Mesenchymal stem cell (in vitro differentiated cells and primary cell): ENCODE results near the gene OR2L8.
"Not testable (repeated sequence)": the region's sequence is repeated elsewhere in the genome, so short reads cannot be mapped to it uniquely, and the experiment has no call there.

Source experiments
- DNase-seq: peaks from one replicate; pipeline ENCODE4 v3.0.0-alpha.2; 2013
- H2AFZ ChIP-seq: one replicate; pipeline ENCODE4 v1.6.1; 2013; ENCODE audit warnings: low read depth, mild to moderate bottlenecking, control low read depth, inconsistent platforms, low read length, moderate library complexity
- H2AK5ac ChIP-seq: 2 replicates; pipeline ENCODE4 v1.6.1; 2013; ENCODE audit warnings: low read length, moderate library complexity, mild to moderate bottlenecking, inconsistent platforms; ENCODE audit not compliant: severe bottlenecking
- H2BK120ac ChIP-seq: one replicate; pipeline ENCODE4 v1.6.1; 2013; ENCODE audit warnings: low read depth, mild to moderate bottlenecking, inconsistent platforms, low read length, moderate library complexity
- H2BK12ac ChIP-seq, 2 experiments: one replicate each; pipeline ENCODE4 v1.6.1; 2013; ENCODE audit warnings: inconsistent platforms in 2 of 2, low read length in 2 of 2, mild to moderate bottlenecking in 2 of 2, moderate library complexity in 2 of 2, control low read depth in 1 of 2
- H2BK15ac ChIP-seq: one replicate; pipeline ENCODE4 v1.6.1; 2013; ENCODE audit warnings: mild to moderate bottlenecking, low read depth, inconsistent platforms; ENCODE audit not compliant: poor library complexity, severe bottlenecking
- H2BK5ac ChIP-seq: 2 replicates; pipeline ENCODE4 v1.6.1; 2013; ENCODE audit warnings: low read depth, mild to moderate bottlenecking, low read length, control low read depth, inconsistent platforms; ENCODE audit not compliant: poor library complexity, severe bottlenecking
- H3K14ac ChIP-seq, 2 experiments: one replicate each; pipeline ENCODE4 v1.6.1; 2013; ENCODE audit warnings: inconsistent platforms in 2 of 2, low read length in 2 of 2, control low read depth in 1 of 2, mild to moderate bottlenecking in 1 of 2, moderate library complexity in 1 of 2
- H3K18ac ChIP-seq, 2 experiments: one replicate each; pipeline ENCODE4 v1.6.1; 2013; ENCODE audit warnings: inconsistent platforms in 2 of 2, low read length in 2 of 2, control low read depth in 1 of 2, low read depth in 1 of 2, mild to moderate bottlenecking in 1 of 2
- H3K23ac ChIP-seq, 2 experiments: one replicate each; pipeline ENCODE4 v1.6.1; 2013; ENCODE audit warnings: inconsistent platforms in 2 of 2, low read length in 2 of 2, mild to moderate bottlenecking in 2 of 2, moderate library complexity in 2 of 2, control low read depth in 1 of 2
- H3K27ac ChIP-seq: 2 replicates; pipeline ENCODE4 v1.5.1; 2013; ENCODE audit warnings: mild to moderate bottlenecking, moderate library complexity, low read length, control low read depth, inconsistent platforms; ENCODE audit not compliant: poor library complexity, severe bottlenecking
- H3K27me3 ChIP-seq, 2 experiments: 2 replicates each; pipeline versions ENCODE4 v1.6.1 to v1.7.0; 2013; ENCODE audit warnings: low read length in 2 of 2, mild to moderate bottlenecking in 2 of 2, moderate library complexity in 2 of 2, control low read depth in 1 of 2, inconsistent platforms in 1 of 2; ENCODE audit not compliant: control insufficient read depth in 1 of 2, insufficient read depth in 1 of 2
- H3K36me3 ChIP-seq, 2 experiments: 2 replicates each; pipeline versions ENCODE4 v1.6.1 to v1.7.0; 2013; ENCODE audit warnings: low read length in 2 of 2, control low read depth in 1 of 2, inconsistent platforms in 1 of 2, low read depth in 1 of 2, mild to moderate bottlenecking in 1 of 2; ENCODE audit not compliant: insufficient read depth in 2 of 2, control insufficient read depth in 1 of 2
- H3K4ac ChIP-seq, 2 experiments: one replicate each; pipeline ENCODE4 v1.6.1; 2013; ENCODE audit warnings: inconsistent platforms in 2 of 2, low read length in 2 of 2, mild to moderate bottlenecking in 2 of 2, moderate library complexity in 2 of 2, control low read depth in 1 of 2, low read depth in 1 of 2
- H3K4me1 ChIP-seq: 2 replicates; pipeline ENCODE4 v1.6.1; 2013; ENCODE audit warnings: low read depth, low read length, control low read depth; ENCODE audit not compliant: control insufficient read depth, insufficient read depth
- H3K4me2 ChIP-seq: 2 replicates; pipeline ENCODE4 v1.6.1; 2013; ENCODE audit warnings: low read length, mild to moderate bottlenecking, inconsistent platforms; ENCODE audit not compliant: poor library complexity, severe bottlenecking
- H3K4me3 ChIP-seq, 2 experiments: 2 replicates each; pipeline versions ENCODE4 v1.5.1 to v1.7.0; 2013; ENCODE audit warnings: low read length in 2 of 2, mild to moderate bottlenecking in 2 of 2, control low read depth in 1 of 2, low read depth in 1 of 2; ENCODE audit not compliant: insufficient read depth in 1 of 2
- H3K79me1 ChIP-seq: replicated peaks from 2 replicates; pipeline ENCODE4 v1.6.1; 2013; ENCODE audit warnings: mild to moderate bottlenecking, control low read depth, low read length, inconsistent platforms; ENCODE audit not compliant: poor library complexity, severe bottlenecking
- H3K9ac ChIP-seq: 2 replicates; pipeline ENCODE4 v1.7.0; 2013; ENCODE audit warnings: mild to moderate bottlenecking, low read length, moderate library complexity
- H3K9me3 ChIP-seq: 2 replicates; pipeline ENCODE4 v1.7.0; 2013; ENCODE audit warnings: mild to moderate bottlenecking, low read length; ENCODE audit not compliant: control insufficient read depth
- H4K8ac ChIP-seq: one replicate; pipeline ENCODE4 v1.6.1; 2013; ENCODE audit warnings: inconsistent platforms, mild to moderate bottlenecking, low read length, moderate library complexity
- H4K91ac ChIP-seq: one replicate; pipeline ENCODE4 v1.6.1; 2013; ENCODE audit warnings: mild to moderate bottlenecking, low read length, inconsistent platforms
- WGBS: methylation state at CpG from one replicate; pipeline ENCODE4 v1.1.7; 2013; ENCODE audit warnings: mixed read lengths; 5-methylcytosine and 5-hydroxymethylcytosine counted together

OR2L8 gene

DNA sequence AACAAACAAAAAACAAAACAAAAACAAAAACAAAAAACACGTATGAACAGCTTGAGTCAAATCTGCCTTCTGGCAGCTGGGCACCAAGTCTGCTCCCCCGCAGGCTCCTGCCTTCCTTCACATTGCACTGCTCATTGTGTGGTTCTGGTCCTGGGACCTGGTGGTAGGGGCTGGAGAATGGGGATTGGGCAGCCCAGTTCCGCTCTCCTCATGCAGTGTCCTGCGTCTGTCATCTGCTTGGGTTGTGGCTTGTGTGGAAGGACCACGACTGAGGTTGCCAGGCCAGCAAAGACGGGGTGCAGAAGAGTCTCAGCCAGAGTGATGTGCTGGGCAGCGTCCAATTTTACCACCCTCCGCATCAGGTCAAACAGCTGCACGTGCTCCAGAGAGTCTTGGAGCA lies 12.9 kb upstream of the OR2L8 start:
- DNase-seq, result no peak
- Histone ChIP-seq H3K4me1 (no peaks in the 10 kb centered on the region), H3K9me3 (peaks cover 13% of the 10 kb centered on the region), H3K4me2 (no peak overlapping the region), H3K4ac (no peak overlapping the region), H4K8ac (no peak overlapping the region), H2BK120ac (no peak overlapping the region), H2BK5ac (no peak overlapping the region), H3K9ac (no peak overlapping the region), H3K27ac (no peak overlapping the region), H3K14ac (no peak overlapping the region), H2BK12ac (no peak overlapping the region), H3K79me1 (no peaks in the 10 kb centered on the region), H3K4me3 (no peak overlapping the region), H4K91ac (no peak overlapping the region), H2AK5ac (no peak overlapping the region), H3K27me3 (no peaks in the 10 kb centered on the region), H3K23ac (no peak overlapping the region), H3K18ac (no peak overlapping the region), H2BK15ac (no peak overlapping the region), H2AFZ (no peak overlapping the region), H3K36me3 (no peaks in the 10 kb centered on the region)
- WGBS, result 81% methylated on average over 9 of the region's 9 CpGs

DNA sequence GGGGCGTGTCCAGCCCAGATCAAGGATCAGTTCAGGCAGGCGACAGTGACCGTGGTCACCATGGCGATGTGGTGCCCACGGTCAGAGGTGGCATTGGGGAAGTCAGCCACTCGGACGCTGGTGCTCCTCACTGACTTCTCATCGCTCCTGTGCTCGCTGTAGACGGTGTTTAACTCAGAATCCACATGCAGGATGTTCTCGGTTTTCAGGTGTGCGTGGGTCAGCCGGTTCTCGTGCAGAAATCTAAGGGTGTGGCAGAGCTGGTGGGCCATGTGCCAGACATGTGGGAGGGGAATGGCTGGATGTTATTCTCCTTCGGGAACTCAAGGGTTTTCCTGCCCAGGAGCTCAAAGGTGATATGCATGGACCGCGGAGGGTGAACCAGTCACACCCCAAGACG lies 12.2 kb upstream of the OR2L8 start:
- H2BK5ac ChIP-seq, result no peak overlapping the region
- H3K4me1 ChIP-seq, result no peaks in the 10 kb centered on the region
- WGBS, result 85% methylated on average over 18 of the region's 18 CpGs
- H3K14ac ChIP-seq, result no peak overlapping the region
- H2AFZ ChIP-seq, result no peak overlapping the region
- no peaks in the 10 kb centered on the region for H3K27me3 ChIP-seq
- H4K8ac ChIP-seq, result no peak overlapping the region
- no peak overlapping the region for H3K27ac ChIP-seq
- no peak overlapping the region for H2BK12ac ChIP-seq
- no peaks in the 10 kb centered on the region for H3K36me3 ChIP-seq
- H3K23ac ChIP-seq, result no peak overlapping the region
- no peak overlapping the region for H3K9ac ChIP-seq
- H3K4me2 ChIP-seq, result no peak overlapping the region
- no peak overlapping the region for H3K4me3 ChIP-seq
- no peak overlapping the region for H2BK15ac ChIP-seq
- no peaks in the 10 kb centered on the region for H3K79me1 ChIP-seq
- no peak overlapping the region for H2BK120ac ChIP-seq
- no peak overlapping the region for H3K4ac ChIP-seq
- H4K91ac ChIP-seq, result no peak overlapping the region
- no peak for DNase-seq
- peaks cover 14% of the 10 kb centered on the region for H3K9me3 ChIP-seq
- H2AK5ac ChIP-seq, result no peak overlapping the region
- no peak overlapping the region for H3K18ac ChIP-seq

- Histone ChIP-seq H3K9me3 (peaks cover 20% of the 10 kb centered on the region), H3K4me2 (peak overlapping the region; percentile 76), H3K4me3 (peak overlapping the region; percentile 57 to 68)
- H2BK15ac ChIP-seq, DNase-seq, H2AK5ac ChIP-seq, H2BK12ac ChIP-seq, H2BK120ac ChIP-seq, H4K91ac ChIP-seq, H3K4me1 ChIP-seq, H3K36me3 ChIP-seq, H3K4ac ChIP-seq, H3K9ac ChIP-seq, H3K23ac ChIP-seq, H2AFZ ChIP-seq, H3K27me3 ChIP-seq, H2BK5ac ChIP-seq, H4K8ac ChIP-seq, H3K14ac ChIP-seq, H3K79me1 ChIP-seq, H3K27ac ChIP-seq, H3K18ac ChIP-seq: not testable (repeated sequence)
- WGBS, result 65% methylated on average over 42 of the region's 44 CpGs
Measured at GRCh38 chr1:247936965-247937734, 11.5 kb upstream of the OR2L8 start.

GRCh38 chr1:247942624-247943023 lies 6.0 kb upstream of the OR2L8 start:
- Histone ChIP-seq H3K27ac (no peak overlapping the region), H2BK120ac (no peak overlapping the region), H4K8ac (no peak overlapping the region), H2AK5ac (no peak overlapping the region), H2BK15ac (no peak overlapping the region), H3K14ac (no peak overlapping the region), H3K4me1 (no peaks in the 10 kb centered on the region), H3K23ac (no peak overlapping the region), H3K36me3 (no peaks in the 10 kb centered on the region), H3K4me3 (no peak overlapping the region), H3K4ac (no peak overlapping the region), H2AFZ (no peak overlapping the region), H3K27me3 (no peaks in the 10 kb centered on the region), H3K18ac (no peak overlapping the region), H4K91ac (no peak overlapping the region), H2BK5ac (no peak overlapping the region), H3K4me2 (no peak overlapping the region), H3K9ac (no peak overlapping the region), H3K9me3 (peaks cover 31% of the 10 kb centered on the region), H3K79me1 (no peaks in the 10 kb centered on the region), H2BK12ac (no peak overlapping the region)
- DNase-seq, result no peak
- 93% methylated on average over 3 of the region's 6 CpGs for WGBS
